ENCODE results near the gene CDH23.

DNA sequence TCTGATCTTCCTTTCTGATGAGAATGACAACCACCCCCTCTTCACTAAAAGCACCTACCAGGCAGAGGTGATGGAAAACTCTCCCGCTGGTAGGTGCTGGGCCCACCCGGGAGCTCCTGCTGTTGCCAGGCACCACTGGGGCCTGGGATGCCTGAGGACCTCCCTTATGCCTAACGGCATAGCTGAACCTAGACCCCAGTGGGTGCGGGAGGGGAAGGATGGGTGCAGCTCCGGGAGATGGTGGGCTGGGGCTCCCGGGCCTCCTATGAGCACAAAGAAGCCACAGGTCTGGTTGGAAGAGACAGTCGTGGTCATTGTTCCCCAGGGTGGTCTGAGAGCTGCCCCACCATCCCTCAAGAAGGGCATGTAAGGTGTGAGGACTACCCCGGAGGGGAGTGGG lies 392.2 kb downstream of the CDH23 start:
- TF ChIP-seq, protein P1, sequence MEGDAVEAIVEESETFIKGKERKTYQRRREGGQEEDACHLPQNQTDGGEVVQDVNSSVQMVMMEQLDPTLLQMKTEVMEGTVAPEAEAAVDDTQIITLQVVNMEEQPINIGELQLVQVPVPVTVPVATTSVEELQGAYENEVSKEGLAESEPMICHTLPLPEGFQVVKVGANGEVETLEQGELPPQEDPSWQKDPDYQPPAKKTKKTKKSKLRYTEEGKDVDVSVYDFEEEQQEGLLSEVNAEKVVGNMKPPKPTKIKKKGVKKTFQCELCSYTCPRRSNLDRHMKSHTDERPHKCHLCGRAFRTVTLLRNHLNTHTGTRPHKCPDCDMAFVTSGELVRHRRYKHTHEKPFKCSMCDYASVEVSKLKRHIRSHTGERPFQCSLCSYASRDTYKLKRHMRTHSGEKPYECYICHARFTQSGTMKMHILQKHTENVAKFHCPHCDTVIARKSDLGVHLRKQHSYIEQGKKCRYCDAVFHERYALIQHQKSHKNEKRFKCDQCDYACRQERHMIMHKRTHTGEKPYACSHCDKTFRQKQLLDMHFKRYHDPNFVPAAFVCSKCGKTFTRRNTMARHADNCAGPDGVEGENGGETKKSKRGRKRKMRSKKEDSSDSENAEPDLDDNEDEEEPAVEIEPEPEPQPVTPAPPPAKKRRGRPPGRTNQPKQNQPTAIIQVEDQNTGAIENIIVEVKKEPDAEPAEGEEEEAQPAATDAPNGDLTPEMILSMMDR (IDR thresholded peaks at IDR 0.05): no peak
- no peak for TF ChIP-seq POLR2A (IDR thresholded peaks at IDR 0.05)
- TF ChIP-seq POLR2AphosphoS5 (IDR thresholded peaks at IDR 0.05): no peak

Measured in transverse colon (tissue), 4 donors.